Right lobe of liver (tissue), 4 donors: Measurements from ENCODE around the gene TMC4.

ENCODE experiments used
- CTCF ChIP-seq, 4 donors: fragments of 200-600 bp in 3 of 4; fragments of 450-650 bp in 1 of 4; IDR thresholded peaks; one replicate each; pipeline versions ENCODE4 v1.5.1 to v1.8.0; 2016 to 2022; ENCODE audit warnings: antibody characterized with exemption in 4 of 4, mild to moderate bottlenecking in 2 of 4
- POLR2A ChIP-seq: fragments of 450-650 bp; IDR thresholded peaks from one replicate; pipeline ENCODE4 v1.6.1; 2017; ENCODE audit warnings: antibody characterized with exemption, mild to moderate bottlenecking
- donor health status: DM: no; HTN: no; CAD: no.
- donor health status: DM: no; HTN: no; CAD: no.
- donor health status: DM: no; HTN: yes; CAD: no.

- TF ChIP-seq CTCF (IDR thresholded peaks at IDR 0.05): no peak
- no peak for TF ChIP-seq POLR2A
Observed at GRCh38 chr19:54133312-54133956, 39.5 kb downstream of the TMC4 start.
